Measurements from ENCODE around the gene ELL. TPM values are rescaled to one million over a fixed set of nuclear protein-coding genes. Genes with fewer than 3 reads are reported as not detected.

The ELL gene
- total and polyA plus RNA-seq, 9 of the 15 experiments (the other 6 are each of a cell fraction or from before 2014, with no cell fraction given), result 0.24 to 22.5 (median 4.1) TPM

- TF ChIP-seq, protein P1, sequence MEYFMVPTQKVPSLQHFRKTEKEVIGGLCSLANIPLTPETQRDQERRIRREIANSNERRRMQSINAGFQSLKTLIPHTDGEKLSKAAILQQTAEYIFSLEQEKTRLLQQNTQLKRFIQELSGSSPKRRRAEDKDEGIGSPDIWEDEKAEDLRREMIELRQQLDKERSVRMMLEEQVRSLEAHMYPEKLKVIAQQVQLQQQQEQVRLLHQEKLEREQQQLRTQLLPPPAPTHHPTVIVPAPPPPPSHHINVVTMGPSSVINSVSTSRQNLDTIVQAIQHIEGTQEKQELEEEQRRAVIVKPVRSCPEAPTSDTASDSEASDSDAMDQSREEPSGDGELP (CRISPR knock-in tag; IDR thresholded peaks at IDR 0.05; ENCODE audit: borderline replicate concordance), result peak; percentile 94
- TF ChIP-seq THAP12 (CRISPR knock-in tag; IDR thresholded peaks at IDR 0.05) (peak; percentile 2; the same call in 1 of the 2 replicates), RBM25 (IDR thresholded peaks at IDR 0.05; ENCODE audit: low read depth, low read length, severe bottlenecking) (peak; percentile 59), FOXP4 (CRISPR knock-in tag; IDR thresholded peaks at IDR 0.05; ENCODE audit: borderline replicate concordance) (peak; percentile 55; the same call in 1 of the 2 replicates), TBP (optimal IDR thresholded peaks at IDR 0.05; ENCODE audit: low read depth, low read length) (peak; percentile 17), SUPT5H (IDR thresholded peaks at IDR 0.05) (peak; percentile 42), DPF2 (IDR thresholded peaks at IDR 0.05) (peak; percentile 64), ZNF263 (CRISPR knock-in tag; IDR thresholded peaks at IDR 0.05; ENCODE audit: borderline replicate concordance) (0 out of 2 replicates have a peak, but pooled peaks have one; percentile 33), GABPB1 (CRISPR knock-in tag; IDR thresholded peaks at IDR 0.05) (peak; percentile 62; the same call in 1 of the 2 replicates), PHB2 (IDR thresholded peaks at IDR 0.05; ENCODE audit: low read depth) (no peak)
- TF ChIP-seq, protein P2, sequence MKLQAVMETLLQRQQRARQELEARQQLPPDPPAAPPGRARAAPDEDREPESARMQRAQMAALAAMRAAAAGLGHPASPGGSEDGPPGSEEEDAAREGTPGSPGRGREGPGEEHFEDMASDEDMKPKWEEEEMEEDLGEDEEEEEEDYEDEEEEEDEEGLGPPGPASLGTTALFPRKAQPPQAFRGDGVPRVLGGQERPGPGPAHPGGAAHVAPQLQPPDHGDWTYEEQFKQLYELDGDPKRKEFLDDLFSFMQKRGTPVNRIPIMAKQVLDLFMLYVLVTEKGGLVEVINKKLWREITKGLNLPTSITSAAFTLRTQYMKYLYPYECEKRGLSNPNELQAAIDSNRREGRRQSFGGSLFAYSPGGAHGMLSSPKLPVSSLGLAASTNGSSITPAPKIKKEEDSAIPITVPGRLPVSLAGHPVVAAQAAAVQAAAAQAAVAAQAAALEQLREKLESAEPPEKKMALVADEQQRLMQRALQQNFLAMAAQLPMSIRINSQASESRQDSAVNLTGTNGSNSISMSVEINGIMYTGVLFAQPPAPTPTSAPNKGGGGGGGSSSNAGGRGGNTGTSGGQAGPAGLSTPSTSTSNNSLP (IDR thresholded peaks at IDR 0.05; ENCODE audit: borderline replicate concordance, low read depth, low read length), result no peak
These were observed 103.2 kb downstream of the ELL start (continued) for GRCh38 chr19:18418483-18419194.
